K562 (cell line): ENCODE measurements around the gene COL6A1. TPM values are rescaled to one million over a fixed set of nuclear protein-coding genes. Genes with fewer than 3 reads are reported as not detected.

Source experiments
- ATAC-seq: fragments of 200-7000 bp; cut with Tn5 transposase; 3 replicates; pipeline ENCODE4 v1.9.1; 2020; ENCODE audit warnings: moderate library complexity
- BruUV-seq: library from RNA; stranded (reverse); fragments of 400-500 nt; replicated peaks from 2 replicates; lab custom pipeline; 2021; lab: Mats Ljungman, UMichigan
- CTCF ChIA-PET: fragments of 300-600 bp; formaldehyde crosslinking; extraction: SDS; loops from one replicate; lab custom pipeline; 2021; ENCODE audit warnings: low intra/inter-chr PET ratio; lab: Yijun Ruan, JAX
- POLR2A ChIA-PET: fragments of 300-600, 350-650 bp; sonication (Branson Sonifier 250); formaldehyde crosslinking; extraction: SDS; loops from one replicate; lab custom pipeline; 2021; ENCODE audit warnings: antibody characterized with exemption, inconsistent platforms; lab: Yijun Ruan, JAX
- DNase-seq, 4 experiments: peaks; one replicate each; pipeline versions ENCODE4 v3.0.0 to v3.0.0-alpha.2; 2011 to 2018; ENCODE audit warnings: low spot score in 3 of 4, mixed read lengths in 3 of 4; ENCODE audit errors: extremely low read depth in 1 of 4
- FAIRE-seq: peaks from 2 replicates; lab custom pipeline; 2011; peaks lifted over from hg19 to GRCh38; lab: Jason Lieb, UNC
- H2AFZ ChIP-seq: 2 replicates; pipeline ENCODE4 v1.6.0; 2011; ENCODE audit warnings: low read depth, low read length, control low read depth, inconsistent platforms
- H3K27ac ChIP-seq: fragments of 200-600 bp; 3 replicates; pipeline ENCODE4 v1.8.0; 2011; ENCODE audit warnings: low read depth, mild to moderate bottlenecking, control low read depth, inconsistent platforms, low read length, moderate library complexity, mixed read lengths; ENCODE audit errors: extremely low read depth
- H3K27me3 ChIP-seq, 2 experiments: fragments of 300-600 bp in 1 of 2; 2 replicates in 1 of 2; 3 replicates in 1 of 2; pipeline versions ENCODE4 v1.6.0 to v1.8.0; 2011; ENCODE audit warnings: inconsistent platforms in 2 of 2, low read length in 2 of 2, mild to moderate bottlenecking in 1 of 2, mixed read lengths in 1 of 2, moderate library complexity in 1 of 2; ENCODE audit not compliant: control insufficient read depth in 2 of 2, insufficient read depth in 2 of 2
- H3K36me3 ChIP-seq: fragments of 300-600 bp; 3 replicates; pipeline ENCODE4 v1.8.0; 2011; ENCODE audit warnings: mild to moderate bottlenecking, low read length, inconsistent platforms; ENCODE audit not compliant: control insufficient read depth, insufficient read depth
- H3K4me1 ChIP-seq, 2 experiments: fragments of 200-600 bp in 1 of 2; replicated peaks in 1 of 2; 2 replicates in 1 of 2; 3 replicates in 1 of 2; pipeline versions ENCODE4 v1.5.1 to v1.8.0; 2011; ENCODE audit warnings: inconsistent platforms in 2 of 2, low read length in 2 of 2, mild to moderate bottlenecking in 1 of 2, mixed read lengths in 1 of 2, moderate library complexity in 1 of 2; ENCODE audit not compliant: control insufficient read depth in 2 of 2, insufficient read depth in 2 of 2
- H3K4me2 ChIP-seq: 2 replicates; pipeline ENCODE4 v1.6.1; 2011; ENCODE audit warnings: low read length, control low read depth, inconsistent platforms, mixed read lengths; ENCODE audit not compliant: insufficient read depth
- H3K4me3 ChIP-seq: fragments of 200-600 bp; sonication (generic), shearing (Covaris generic); 2 replicates; pipeline ENCODE4 v1.5.1; 2016; ENCODE audit warnings: control low read depth, inconsistent platforms
- H3K79me2 ChIP-seq: fragments of 200-600 bp; 3 replicates; pipeline ENCODE4 v1.8.0; 2011; ENCODE audit warnings: low read length, inconsistent platforms; ENCODE audit not compliant: control insufficient read depth, insufficient read depth
- H3K9ac ChIP-seq, 2 experiments: 2 replicates each; pipeline versions ENCODE4 v1.6.0 to v1.6.1; 2011; ENCODE audit warnings: low read depth in 2 of 2, low read length in 2 of 2, control low read depth in 1 of 2, inconsistent platforms in 1 of 2, mild to moderate bottlenecking in 1 of 2, mixed read lengths in 1 of 2; ENCODE audit not compliant: insufficient read depth in 1 of 2
- H3K9me1 ChIP-seq: one replicate; pipeline ENCODE4 v1.6.0; 2011; ENCODE audit warnings: inconsistent platforms, mild to moderate bottlenecking, low read length, moderate library complexity; ENCODE audit not compliant: control insufficient read depth, insufficient read depth
- H3K9me3 ChIP-seq: replicated peaks from 2 replicates; pipeline ENCODE4 v1.5.1; 2011; ENCODE audit warnings: low read depth, low read length, inconsistent platforms; ENCODE audit not compliant: control insufficient read depth, insufficient read depth
- H4K20me1 ChIP-seq: replicated peaks from 2 replicates; pipeline ENCODE4 v1.6.1; 2011; ENCODE audit warnings: low read length, inconsistent platforms, mixed read lengths; ENCODE audit not compliant: control insufficient read depth, insufficient read depth
- BHLHE40 ChIP-seq: IDR thresholded peaks from 2 replicates; pipeline ENCODE4 v1.6.1; 2011; ENCODE audit warnings: low read length, improper control_type of control experiment
- IRF9 ChIP-seq: fragments of 450-650 bp; IDR thresholded peaks from 2 replicates; pipeline ENCODE4 v1.6.1; 2016; ENCODE audit warnings: missing biosample characterization, missing genetic modification characterization
- MTA2 ChIP-seq: fragments of 450-650 bp; IDR thresholded peaks from 2 replicates; pipeline ENCODE4 v1.6.1; 2016; ENCODE audit warnings: low read depth
- NCOA4 ChIP-seq: fragments of 450-650 bp; IDR thresholded peaks from 2 replicates; pipeline ENCODE4 v1.6.1; 2018; ENCODE audit warnings: mild to moderate bottlenecking; ENCODE audit not compliant: partially characterized antibody
- RB1 ChIP-seq: fragments of 450-650 bp; IDR thresholded peaks from 2 replicates; pipeline ENCODE4 v1.6.1; 2017; ENCODE audit warnings: low read depth, mild to moderate bottlenecking
- STAT5A ChIP-seq: IDR thresholded peaks from 2 replicates; pipeline ENCODE4 v1.6.1; 2012; ENCODE audit warnings: low read length, inconsistent platforms, borderline replicate concordance
- TCF7 ChIP-seq: sonication (generic); IDR thresholded peaks from 2 replicates; pipeline ENCODE4 v1.6.1; 2016; ENCODE audit warnings: antibody characterized with exemption, borderline replicate concordance
- THRAP3 ChIP-seq: fragments of 450-650 bp; IDR thresholded peaks from 2 replicates; pipeline ENCODE4 v1.6.1; 2016; ENCODE audit warnings: mild to moderate bottlenecking, inconsistent platforms, borderline replicate concordance
- WGBS: fragments of 100-300 bp; shearing (Covaris generic); methylation state at CpG from one replicate; pipeline ENCODE4 v1.1.6; 2016; ENCODE audit warnings: low coverage, mixed read lengths; ENCODE audit not compliant: insufficient coverage; ENCODE audit errors: missing lambda C conversion rate; 5-methylcytosine and 5-hydroxymethylcytosine counted together
- in situ Hi-C: fragments of 300-500 bp; cut with MboI; formaldehyde crosslinking; loops from 4 replicates; pipeline ENCODE4 v1.15.0; 2018; ENCODE audit warnings: inconsistent platforms, mixed read lengths
- intact Hi-C: fragments of 100-400 bp; cut with micrococcal nuclease; formaldehyde crosslinking; loops from 2 replicates; pipeline ENCODE4 v1.14.2; 2022
- polyA plus RNA-seq, 8 experiments: library from polyadenylated mRNA; depleted of rRNA in 4 of 8; stranded (reverse) in 5 of 8; unstranded in 3 of 8; fragments of >200 nt; fragmentation: Nextera tagmentation in 2 of 8; fragmentation: Illumina TruSeq in 1 of 8; extraction: Ambion mirVana in 2 of 8; extraction: Trizol in 1 of 8; gene quantifications; 2 replicates each; pipeline versions ENCODE4 v1.2.1 to v1.2.3, GENCODE V29; 2011 to 2014; ENCODE audit warnings: inconsistent platforms in 1 of 8, missing spikeins in 1 of 8
- total RNA-seq, 7 experiments: library from RNA; depleted of rRNA in 6 of 7; stranded (reverse); fragments of >200 nt in 6 of 7; fragmentation: Illumina TruSeq in 2 of 7; extraction: Trizol in 2 of 7; gene quantifications; 2 replicates each; pipeline versions ENCODE4 v1.2.1 to v1.2.3, GENCODE V29; 2011 to 2021; ENCODE audit warnings: low replicate concordance in 1 of 7

The COL6A1 gene
- total and polyA plus RNA-seq, 9 of the 15 experiments (the other 6 are each of a cell fraction or from before 2014, with no cell fraction given), result 0.07 to 1.3 (median 0.14) TPM; not detected in 3

- 0 out of 2 replicates have a peak, but pooled peaks have one; percentile 5 for TF ChIP-seq IRF9
These were observed 3.1 kb downstream of the COL6A1 start (continued) for GRCh38 chr21:45984584-45985095.

DNA sequence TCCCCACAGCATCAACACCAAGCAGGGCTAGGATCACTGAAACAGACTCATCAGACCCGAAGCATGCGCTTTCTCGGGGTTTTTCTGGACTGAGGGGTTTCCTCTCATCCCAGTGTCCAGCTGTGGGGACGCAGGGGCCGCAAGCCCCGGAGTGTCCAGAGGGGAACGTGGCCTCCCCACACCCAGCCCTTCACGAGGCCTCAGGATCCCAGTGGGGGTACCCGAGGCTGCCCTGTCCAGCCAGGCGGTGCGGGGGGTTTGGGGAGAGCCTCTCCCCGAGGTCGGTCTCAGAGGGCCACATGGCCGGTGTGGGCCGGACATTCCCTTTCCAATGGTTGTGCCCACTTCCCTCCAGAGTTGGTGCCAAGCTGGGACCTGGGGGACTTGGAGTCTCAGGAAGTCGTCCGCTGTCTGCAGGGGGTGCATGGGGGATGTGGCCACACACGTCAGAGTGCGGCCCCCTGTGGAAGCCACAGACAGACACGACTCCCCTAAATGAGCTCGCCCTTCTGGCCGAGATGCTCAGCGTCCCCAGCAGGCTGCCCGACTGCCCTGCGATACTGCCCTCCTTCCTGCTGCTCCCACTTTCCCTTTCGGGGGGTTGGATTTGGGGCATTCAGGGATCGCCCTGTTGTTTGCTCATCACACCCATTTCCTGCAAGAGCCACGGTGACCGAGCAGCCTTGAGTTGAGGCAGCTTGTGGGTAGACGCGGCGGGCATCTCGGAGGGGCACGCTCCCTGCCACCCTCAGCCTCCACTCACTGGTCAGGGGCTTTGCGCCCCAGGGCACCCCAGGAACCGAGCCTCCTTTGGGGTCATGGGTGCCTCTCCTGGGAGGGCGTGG, 4.1 kb downstream of the COL6A1 start:
- Histone ChIP-seq H4K20me1 (peaks cover 5% of the 10 kb centered on the region; the same call in 1 of the 2 replicates), H3K4me2 (no peak overlapping the region), H3K9ac (no peak overlapping the region), H3K4me3 (no peak overlapping the region), H3K79me2 (no peaks in the 10 kb centered on the region), H3K36me3 (no peaks in the 10 kb centered on the region), H3K27me3 (peaks cover 31 to 69% of the 10 kb centered on the region in 2 experiments), H3K27ac (no peak overlapping the region), H3K9me1 (peaks cover 2% of the 10 kb centered on the region), H3K9me3 (no peaks in the 10 kb centered on the region; the same call in 1 of the 2 replicates), H2AFZ (no peak overlapping the region), H3K4me1 (peaks cover 6 to 64% of the 10 kb centered on the region in 2 experiments; a peak in 4 of 5 replicates)
- no peak for TF ChIP-seq THRAP3
- TF ChIP-seq STAT5A, result no peak
- TF ChIP-seq MTA2, result no peak
- no peak for TF ChIP-seq TCF7
- TF ChIP-seq NCOA4, result no peak
- TF ChIP-seq BHLHE40, result no peak
- no peak for TF ChIP-seq RB1
- intact Hi-C loops (no loop called here), in situ Hi-C loops (no loop called here)
- FAIRE-seq (no peak), ATAC-seq (no peak), DNase-seq (no peak)
- ChIA-PET CTCF (no interaction called here), POLR2A (interaction anchor here (0.5 to 0.6 kb wide), 3 partner anchors 12 to 92 kb away, joined by 3 read pairs; no protein-coding TSS in a partner anchor)
- no TSS peak for BruUV-seq
- 16% methylated on average over 37 of the region's 37 CpGs for WGBS
